ENCODE data around the gene VEGFB.

DNA sequence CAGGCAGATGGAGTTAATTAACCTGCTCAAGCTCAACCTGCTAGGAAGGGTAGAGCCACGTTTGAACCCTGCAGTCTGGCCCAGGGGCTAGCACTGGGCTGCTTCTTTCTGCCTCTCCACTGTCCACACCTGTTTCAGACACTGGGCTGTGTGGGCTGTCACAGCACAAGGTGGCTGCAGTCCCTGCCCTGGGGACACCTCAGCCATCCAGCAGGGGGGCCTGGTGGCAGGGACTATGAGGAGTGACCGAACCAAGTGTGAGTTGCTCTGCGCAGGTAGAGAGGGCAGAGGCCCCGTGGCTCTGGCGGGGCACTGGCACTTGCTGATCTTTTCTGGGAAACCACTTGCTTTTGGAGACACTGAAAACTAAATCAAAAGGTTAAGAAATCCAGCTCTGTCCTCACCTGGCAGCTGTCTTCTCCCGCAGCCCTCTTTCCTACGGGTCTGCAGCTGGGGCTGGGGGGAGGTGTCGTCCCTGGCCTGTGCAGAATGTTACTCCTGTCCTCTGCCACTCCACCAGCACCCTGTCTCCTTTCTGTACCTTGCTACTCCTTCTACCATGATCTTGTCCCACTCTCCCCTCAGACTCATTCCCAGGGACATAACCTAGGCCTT, 44.3 kb downstream of the VEGFB start:
- TF ChIP-seq, protein P1, sequence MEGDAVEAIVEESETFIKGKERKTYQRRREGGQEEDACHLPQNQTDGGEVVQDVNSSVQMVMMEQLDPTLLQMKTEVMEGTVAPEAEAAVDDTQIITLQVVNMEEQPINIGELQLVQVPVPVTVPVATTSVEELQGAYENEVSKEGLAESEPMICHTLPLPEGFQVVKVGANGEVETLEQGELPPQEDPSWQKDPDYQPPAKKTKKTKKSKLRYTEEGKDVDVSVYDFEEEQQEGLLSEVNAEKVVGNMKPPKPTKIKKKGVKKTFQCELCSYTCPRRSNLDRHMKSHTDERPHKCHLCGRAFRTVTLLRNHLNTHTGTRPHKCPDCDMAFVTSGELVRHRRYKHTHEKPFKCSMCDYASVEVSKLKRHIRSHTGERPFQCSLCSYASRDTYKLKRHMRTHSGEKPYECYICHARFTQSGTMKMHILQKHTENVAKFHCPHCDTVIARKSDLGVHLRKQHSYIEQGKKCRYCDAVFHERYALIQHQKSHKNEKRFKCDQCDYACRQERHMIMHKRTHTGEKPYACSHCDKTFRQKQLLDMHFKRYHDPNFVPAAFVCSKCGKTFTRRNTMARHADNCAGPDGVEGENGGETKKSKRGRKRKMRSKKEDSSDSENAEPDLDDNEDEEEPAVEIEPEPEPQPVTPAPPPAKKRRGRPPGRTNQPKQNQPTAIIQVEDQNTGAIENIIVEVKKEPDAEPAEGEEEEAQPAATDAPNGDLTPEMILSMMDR (IDR thresholded peaks at IDR 0.05) = no peak
- TF ChIP-seq POLR2A (IDR thresholded peaks at IDR 0.05) = no peak
